Mucosa of descending colon (tissue), 3 donors: Measurements from ENCODE around the gene TULP4. TPM values are rescaled to one million over a fixed set of nuclear protein-coding genes. Genes with fewer than 3 reads are reported as not detected.

ENCODE experiments used
- ATAC-seq: fragments of 200-7000 bp; cut with Tn5 transposase; one replicate; pipeline ENCODE4 v1.9.1; 2020; ENCODE audit warnings: mild to moderate bottlenecking, moderate library complexity
- DNase-seq, 3 donors: peaks; one replicate each; pipeline ENCODE4 v3.0.0-alpha.2; 2020
- H3K36me3 ChIP-seq: fragments of 200-600 bp; one replicate; pipeline ENCODE4 v1.8.0; 2021; ENCODE audit warnings: low read depth, mild to moderate bottlenecking
- H3K4me1 ChIP-seq: fragments of 200-600 bp; one replicate; pipeline ENCODE4 v1.8.0; 2021; ENCODE audit warnings: low read depth, mild to moderate bottlenecking
- H3K4me3 ChIP-seq: fragments of 200-600 bp; one replicate; pipeline ENCODE4 v1.8.0; 2021; ENCODE audit warnings: mild to moderate bottlenecking
- H3K9me3 ChIP-seq: fragments of 200-600 bp; one replicate; pipeline ENCODE4 v1.8.0; 2021; ENCODE audit warnings: mild to moderate bottlenecking
- CTCF ChIP-seq: fragments of 200-600 bp; IDR thresholded peaks from one replicate; pipeline ENCODE4 v1.8.0; 2022; ENCODE audit warnings: antibody characterized with exemption, mild to moderate bottlenecking
- intact Hi-C, 2 donors: fragments of 100-400 bp; cut with DNase I in 1 of 2; cut with micrococcal nuclease in 1 of 2; formaldehyde crosslinking; loops; one replicate each; pipeline versions ENCODE4 v1.11.0 to v1.11.1; 2022; cut with DNase I, micrococcal nuclease
- total RNA-seq, 3 donors: library from RNA; stranded (reverse); fragmentation: NEBNext Ultra II Directional in 2 of 3; extraction: Animal tissue kit (Norgen Biotek cat#: 25700) in 2 of 3; gene quantifications; one replicate each; pipeline versions ENCODE4 v1.2.1 to v1.2.4, GENCODE V29; 2021 to 2023
- donor health status: DM: no; HTN: no; CAD: no; lungs with moderate emphysema.
- donor health status: DM: no; HTN: no; CAD: no.
- donor health status: DM: no; HTN: yes; CAD: no.

The TULP4 gene
- total RNA-seq, 3 donors from 2014 or later, result 70.4 to 122 (median 83.6) TPM

- no peak for ATAC-seq
- TF ChIP-seq CTCF, result no peak
- intact Hi-C loops, result no loop called here
- DNase-seq, result no peak
- Histone ChIP-seq H3K9me3 (no peaks in the 10 kb centered on the region), H3K4me1 (no peaks in the 10 kb centered on the region), H3K36me3 (no peaks in the 10 kb centered on the region), H3K4me3 (no peak overlapping the region)
Observed at GRCh38 chr6:158431560-158431959, 119.3 kb downstream of the TULP4 start.

GRCh38 chr6:158437571-158437970, 125.3 kb downstream of the TULP4 start:
- no peak for TF ChIP-seq CTCF
- H3K4me1 ChIP-seq, result no peaks in the 10 kb centered on the region
- no peaks in the 10 kb centered on the region for H3K36me3 ChIP-seq
- intact Hi-C loops, result no loop called here
- no peaks in the 10 kb centered on the region for H3K9me3 ChIP-seq
- no peak for DNase-seq
- no peak overlapping the region for H3K4me3 ChIP-seq
- ATAC-seq, result no peak

GRCh38 chr6:158438226-158438625, 126.0 kb downstream of the TULP4 start:
- Histone ChIP-seq H3K9me3 (no peaks in the 10 kb centered on the region), H3K36me3 (no peaks in the 10 kb centered on the region), H3K4me1 (no peaks in the 10 kb centered on the region), H3K4me3 (no peak overlapping the region)
- no peak for ATAC-seq
- no peak for DNase-seq
- intact Hi-C loops, result no loop called here
- TF ChIP-seq CTCF, result no peak

GRCh38 chr6:158439255-158439654, 127.0 kb downstream of the TULP4 start:
- DNase-seq, result no peak
- ATAC-seq, result peak; percentile 47
- Histone ChIP-seq H3K4me3 (no peak overlapping the region), H3K4me1 (no peaks in the 10 kb centered on the region), H3K9me3 (no peaks in the 10 kb centered on the region), H3K36me3 (no peaks in the 10 kb centered on the region)
- intact Hi-C loops, result no loop called here
- TF ChIP-seq CTCF, result no peak

- no peak for TF ChIP-seq CTCF
- DNase-seq (peak in 1 of 3 donors; percentile 7), ATAC-seq (peak; percentile 11)
- Histone ChIP-seq H3K4me3 (no peak overlapping the region), H3K4me1 (no peaks in the 10 kb centered on the region), H3K36me3 (no peaks in the 10 kb centered on the region), H3K9me3 (no peaks in the 10 kb centered on the region)
- intact Hi-C loops, result no loop called here
Observed at GRCh38 chr6:158441716-158442215, 129.5 kb downstream of the TULP4 start.

- Histone ChIP-seq H3K36me3 (no peaks in the 10 kb centered on the region), H3K9me3 (no peaks in the 10 kb centered on the region), H3K4me3 (no peak overlapping the region), H3K4me1 (no peaks in the 10 kb centered on the region)
- ATAC-seq, result no peak
- intact Hi-C loops, result no loop called here
- no peak for TF ChIP-seq CTCF
- no peak for DNase-seq
Observed at GRCh38 chr6:158442306-158442705, 130.0 kb downstream of the TULP4 start.
